Posterior cingulate gyrus (tissue), 11 donors: ENCODE data around the gene GATC.

ENCODE experiments used
- DNase-seq, 10 donors: peaks; one replicate each; pipeline versions ENCODE4 v3.0.0 to v3.0.0-alpha.2; 2020 to 2021; ENCODE audit warnings: mixed read lengths in 3 of 10
- intact Hi-C: fragments of 100-400 bp; cut with DNase I; formaldehyde crosslinking; loops from one replicate; pipeline ENCODE4 v1.15.1; 2023

Gene GATC

DNA sequence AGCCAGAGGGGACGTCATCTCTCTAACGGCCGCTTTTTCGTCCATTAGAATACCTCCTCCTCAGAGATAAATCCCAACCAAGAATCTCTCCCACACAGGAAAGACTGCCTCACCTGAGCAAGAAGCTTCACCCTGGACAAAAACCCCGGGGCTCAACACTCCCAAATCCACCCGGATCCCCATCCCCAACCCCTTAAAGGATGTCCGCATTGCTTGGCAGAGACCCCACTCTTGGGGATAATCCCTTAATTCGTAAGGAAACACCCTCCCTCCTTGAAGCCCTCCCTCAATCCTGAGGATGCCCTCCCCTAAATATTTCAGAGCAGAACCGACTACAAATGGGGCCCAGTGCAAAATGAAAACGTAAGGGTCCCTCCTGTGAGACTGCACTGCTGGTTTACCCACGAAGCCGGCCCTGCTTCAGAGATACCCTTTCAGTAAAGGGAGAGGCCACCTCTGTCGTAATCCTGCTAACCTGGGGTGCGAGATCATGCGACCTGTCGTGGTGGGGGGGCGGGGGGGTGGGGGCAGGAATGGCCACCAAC, 49.0 kb downstream of the GATC start:
- intact Hi-C loops = no loop called here
- no peak for DNase-seq

DNA sequence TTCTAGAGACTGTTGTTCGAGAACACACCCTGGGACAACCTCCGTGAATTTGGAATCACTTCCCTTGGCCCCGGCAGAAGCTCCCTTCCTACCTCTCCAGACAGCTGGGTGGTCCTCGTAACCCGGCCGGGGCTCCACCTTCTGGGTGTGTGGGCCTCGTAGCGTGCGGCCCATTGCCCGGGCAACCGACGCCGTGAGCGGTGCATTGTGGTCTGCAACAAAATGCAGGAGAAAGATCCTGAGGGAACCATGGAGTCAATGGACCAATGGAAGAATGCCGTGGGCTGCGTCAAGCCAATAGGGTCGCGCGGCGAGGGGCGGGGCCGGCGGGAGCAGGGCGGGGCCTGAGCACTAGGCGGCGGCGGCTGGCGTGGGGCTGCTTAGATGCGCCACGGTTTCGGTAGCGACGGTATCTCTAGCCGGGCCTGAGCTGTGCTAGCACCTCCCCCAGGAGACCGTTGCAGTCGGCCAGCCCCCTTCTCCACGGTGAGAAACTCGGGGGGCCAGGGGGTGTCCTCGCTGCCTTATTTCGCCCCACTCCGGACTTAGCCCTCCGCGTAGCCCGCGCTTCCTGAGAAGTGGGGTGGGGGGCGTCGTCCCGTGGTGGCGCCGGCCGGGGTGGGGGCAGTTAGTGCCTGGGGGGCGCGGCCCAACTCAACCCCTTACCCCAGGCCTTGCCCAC, 49.6 kb downstream of the GATC start, which contains the start of gene DYNLL1:
Gene DYNLL1, plus strand, starts transcription at position 383 of the 682 bp plus-strand sequence. CDS start 309 bp downstream, outside the sequence.
- intact Hi-C loops = loop anchor here (1.0 to 2.0 kb wide), 2 partner anchors 27 to 33 kb away; partner anchors contain the start of genes COQ5 and SRSF9
- DNase-seq = peak; percentile 93 to 100 (median 96)

DNA sequence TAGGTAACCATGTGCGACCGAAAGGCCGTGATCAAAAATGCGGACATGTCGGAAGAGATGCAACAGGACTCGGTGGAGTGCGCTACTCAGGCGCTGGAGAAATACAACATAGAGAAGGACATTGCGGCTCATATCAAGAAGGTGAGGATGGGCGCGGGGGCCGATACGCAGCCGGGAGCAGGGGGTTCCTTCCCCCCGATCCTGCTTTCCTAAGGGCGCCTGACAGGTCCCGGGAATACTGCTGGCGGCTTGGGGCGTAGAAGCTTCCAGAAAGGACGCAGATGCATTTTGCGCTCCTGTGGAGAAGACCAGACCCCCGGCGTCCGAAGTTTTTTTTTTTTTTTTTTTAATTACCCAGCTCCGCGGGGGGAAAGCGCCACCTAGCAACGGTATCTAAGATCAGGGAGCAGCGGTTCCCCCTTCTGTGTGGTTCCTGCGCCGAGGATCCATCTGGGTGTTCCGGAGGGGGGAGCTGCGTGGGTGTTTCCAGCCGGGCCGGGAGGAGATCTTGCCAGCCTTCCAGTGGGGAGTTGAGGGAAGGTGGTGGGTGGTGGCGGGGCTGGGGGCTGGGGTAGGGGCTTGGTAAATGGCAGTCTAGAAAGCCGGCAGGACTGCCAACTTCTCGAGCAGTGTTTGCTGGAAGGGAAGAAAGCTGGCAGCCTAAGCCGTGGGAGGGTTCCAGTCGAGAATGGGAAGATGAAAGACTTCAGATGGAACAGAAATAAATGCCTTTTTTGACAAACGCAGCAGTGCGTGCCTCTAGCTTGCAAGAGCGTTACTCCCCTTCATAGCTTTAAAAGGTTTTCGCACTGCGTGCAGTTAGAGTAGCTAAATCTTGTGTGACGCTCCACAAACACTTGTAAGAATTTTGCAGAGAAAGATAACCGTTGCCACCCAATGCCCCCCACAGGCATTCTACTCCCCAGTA, 50.4 kb downstream of the GATC start:
- peak; percentile 64 to 97 (median 80) for DNase-seq
- intact Hi-C loops = loop anchor here (1.0 to 2.0 kb wide), 2 partner anchors 27 to 32 kb away; partner anchors contain the start of genes COQ5 and SRSF9

DNA sequence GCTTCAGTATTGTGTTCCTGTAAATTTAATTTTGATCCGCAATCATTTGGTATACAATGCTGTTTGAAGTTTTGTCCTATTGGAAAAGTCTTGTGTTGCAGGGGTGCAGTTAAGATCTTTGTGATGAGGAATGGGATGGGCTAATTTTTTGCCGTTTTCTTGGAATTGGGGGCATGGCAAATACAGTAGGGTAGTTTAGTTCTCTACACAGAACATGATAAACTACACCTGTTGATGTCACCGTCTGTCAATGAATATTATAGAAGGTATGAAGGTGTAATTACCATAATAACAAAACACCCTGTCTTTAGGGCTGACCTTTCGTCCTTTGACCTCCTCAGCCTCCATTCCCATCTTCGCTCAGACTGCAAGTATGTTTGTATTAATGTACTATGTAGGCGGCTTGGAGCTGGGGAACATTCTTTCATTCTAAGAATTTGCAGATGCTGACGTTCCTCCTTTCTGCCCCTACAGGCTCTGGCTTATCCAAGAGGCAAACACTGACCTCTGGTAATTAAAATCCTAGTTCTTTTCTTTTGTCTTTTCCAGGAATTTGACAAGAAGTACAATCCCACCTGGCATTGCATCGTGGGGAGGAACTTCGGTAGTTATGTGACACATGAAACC, 51.4 kb downstream of the GATC start:
- DNase-seq = no peak
- intact Hi-C loops = loop anchor here (2.0 kb wide), 1 partner anchor 31 kb away; the partner anchor contains the start of gene COQ5

DNA sequence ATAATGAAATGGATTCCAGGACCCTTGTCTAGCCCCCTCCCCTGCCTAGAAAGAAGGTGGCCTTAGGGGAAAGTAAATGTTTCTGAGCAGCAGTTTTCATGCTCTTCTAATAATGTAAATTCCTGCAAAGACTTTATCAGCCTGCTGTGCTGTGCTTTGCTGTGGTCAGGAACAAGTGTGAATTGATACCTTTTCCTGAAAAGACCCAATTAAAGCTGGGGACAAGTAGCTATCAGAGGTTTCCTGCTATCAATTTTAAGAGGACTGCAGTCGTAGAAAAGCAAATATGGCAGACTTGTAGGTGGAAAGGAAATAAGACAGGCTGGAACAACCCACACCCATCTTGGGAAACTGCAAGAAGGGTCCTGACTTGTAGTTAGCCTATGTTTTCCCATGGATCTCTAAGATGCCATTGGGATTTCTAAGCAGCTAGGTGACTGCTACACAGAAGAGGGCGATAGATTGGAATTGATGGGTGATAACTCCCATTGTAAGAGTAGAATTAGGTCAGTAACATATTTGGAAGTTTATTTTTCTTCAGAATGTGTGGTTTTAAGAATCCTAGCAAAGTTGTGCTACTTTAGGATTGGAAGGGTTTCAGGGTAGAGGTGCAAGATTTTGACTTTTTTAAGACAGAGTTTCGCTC, 52.7 kb downstream of the GATC start:
- intact Hi-C loops = no loop called here
- no peak for DNase-seq

DNA sequence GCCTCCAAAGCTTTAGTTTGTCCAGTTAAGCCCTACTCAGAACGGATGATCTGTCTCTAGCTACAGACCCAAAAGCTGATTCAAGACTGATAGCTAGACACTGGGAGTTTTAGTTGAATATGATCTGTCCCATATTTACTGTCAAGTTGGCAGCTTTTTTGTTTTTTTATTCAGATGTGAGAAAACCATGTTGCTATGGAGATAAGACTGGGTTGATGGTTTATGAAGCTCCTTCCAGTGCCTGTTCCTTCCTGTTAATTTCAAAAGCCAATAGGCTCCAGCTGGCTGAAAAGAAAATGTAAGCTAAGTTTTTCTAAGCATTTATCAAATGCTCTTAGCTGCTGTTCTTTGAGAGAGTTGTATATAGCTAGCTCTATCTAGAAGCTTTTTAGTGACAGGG, 54.3 kb downstream of the GATC start:
- DNase-seq = no peak

DNA sequence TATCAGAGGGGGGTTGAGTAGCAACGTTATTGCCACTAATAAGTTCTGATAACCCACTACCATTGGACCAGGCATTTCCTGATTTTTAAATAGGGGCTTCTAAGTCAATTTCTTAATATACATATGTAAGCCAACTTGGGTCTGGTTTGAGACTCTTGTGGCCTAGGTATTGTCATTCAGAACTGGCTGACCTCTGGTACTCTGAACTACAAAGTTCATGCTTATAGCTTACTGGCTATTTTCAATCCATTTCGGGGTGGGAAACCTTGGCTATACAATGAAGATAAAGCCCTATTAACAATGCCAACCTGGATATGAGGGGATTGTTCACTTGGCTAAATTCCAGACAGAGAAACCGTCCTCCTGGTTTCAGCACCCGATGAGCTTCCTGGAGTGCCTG, 58.3 kb downstream of the GATC start:
- DNase-seq = no peak
- intact Hi-C loops = no loop called here

More for the DNA sequence above, 54.3 kb downstream of the GATC start:
- intact Hi-C loops = no loop called here

DNA sequence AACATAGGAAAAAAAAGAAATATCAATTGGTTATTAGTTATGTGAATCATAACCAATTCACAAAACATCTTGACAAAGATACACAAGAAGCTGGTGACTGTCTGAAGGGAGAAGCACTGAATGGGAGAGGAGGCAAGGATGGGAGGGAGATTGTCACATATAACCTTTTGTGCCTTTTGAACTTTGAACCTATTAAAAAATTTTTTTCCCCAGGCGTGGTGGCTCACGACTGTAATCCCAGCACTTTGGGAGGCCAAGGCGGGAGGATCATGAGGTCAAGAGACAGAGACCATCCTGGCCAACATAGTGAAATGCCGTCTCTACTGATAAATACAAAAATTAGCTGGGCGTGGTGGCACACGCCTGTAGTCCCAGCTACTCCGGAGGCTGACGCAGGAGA, 62.3 kb downstream of the GATC start:
- intact Hi-C loops = no loop called here
- no peak for DNase-seq
